ENCODE measurements around the gene RNF123.

DNA sequence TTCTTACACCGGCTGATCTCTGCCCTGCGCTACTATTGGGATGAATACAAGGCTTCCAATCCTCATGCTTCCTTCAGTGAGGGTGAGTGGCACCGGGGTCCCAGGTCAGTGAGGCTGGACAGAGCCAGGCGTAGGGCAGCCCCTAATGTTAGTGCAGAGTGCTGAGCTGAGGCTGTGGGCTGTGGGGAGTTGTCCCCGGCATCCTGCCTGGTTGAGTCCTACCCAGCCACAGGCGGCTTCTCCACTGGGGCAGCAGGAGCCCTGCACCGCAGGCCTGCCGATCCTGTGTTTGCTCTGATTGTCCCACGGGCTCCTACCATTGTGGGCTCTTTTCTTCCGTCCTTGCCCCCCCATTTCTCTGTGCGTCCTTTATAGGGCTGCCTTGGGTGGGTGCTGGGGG lies 13.3 kb downstream of the RNF123 start:
- TF ChIP-seq, protein P1, sequence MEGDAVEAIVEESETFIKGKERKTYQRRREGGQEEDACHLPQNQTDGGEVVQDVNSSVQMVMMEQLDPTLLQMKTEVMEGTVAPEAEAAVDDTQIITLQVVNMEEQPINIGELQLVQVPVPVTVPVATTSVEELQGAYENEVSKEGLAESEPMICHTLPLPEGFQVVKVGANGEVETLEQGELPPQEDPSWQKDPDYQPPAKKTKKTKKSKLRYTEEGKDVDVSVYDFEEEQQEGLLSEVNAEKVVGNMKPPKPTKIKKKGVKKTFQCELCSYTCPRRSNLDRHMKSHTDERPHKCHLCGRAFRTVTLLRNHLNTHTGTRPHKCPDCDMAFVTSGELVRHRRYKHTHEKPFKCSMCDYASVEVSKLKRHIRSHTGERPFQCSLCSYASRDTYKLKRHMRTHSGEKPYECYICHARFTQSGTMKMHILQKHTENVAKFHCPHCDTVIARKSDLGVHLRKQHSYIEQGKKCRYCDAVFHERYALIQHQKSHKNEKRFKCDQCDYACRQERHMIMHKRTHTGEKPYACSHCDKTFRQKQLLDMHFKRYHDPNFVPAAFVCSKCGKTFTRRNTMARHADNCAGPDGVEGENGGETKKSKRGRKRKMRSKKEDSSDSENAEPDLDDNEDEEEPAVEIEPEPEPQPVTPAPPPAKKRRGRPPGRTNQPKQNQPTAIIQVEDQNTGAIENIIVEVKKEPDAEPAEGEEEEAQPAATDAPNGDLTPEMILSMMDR (IDR thresholded peaks at IDR 0.05), result no peak
- TF ChIP-seq POLR2A (IDR thresholded peaks at IDR 0.05), result no peak
